Lower leg skin (tissue), 3 donors: ENCODE measurements around the gene CALHM2.

Experiments
- POLR2A ChIP-seq, 2 donors: fragments of 450-650 bp; IDR thresholded peaks; one replicate each; pipeline ENCODE4 v1.6.1; 2016 to 2017; ENCODE audit warnings: antibody characterized with exemption in 2 of 2, mild to moderate bottlenecking in 1 of 2, moderate library complexity in 1 of 2
- TF ChIP-seq, protein P1 (sequence below), 3 donors: fragments of 450-650 bp; IDR thresholded peaks; one replicate each; pipeline ENCODE4 v1.5.1; 2016; ENCODE audit warnings: antibody characterized with exemption in 3 of 3, mild to moderate bottlenecking in 3 of 3, moderate library complexity in 2 of 3

GRCh38 chr10:103457896-103458583 is 5.9 kb upstream of the CALHM2 start:
- TF ChIP-seq, protein P1, sequence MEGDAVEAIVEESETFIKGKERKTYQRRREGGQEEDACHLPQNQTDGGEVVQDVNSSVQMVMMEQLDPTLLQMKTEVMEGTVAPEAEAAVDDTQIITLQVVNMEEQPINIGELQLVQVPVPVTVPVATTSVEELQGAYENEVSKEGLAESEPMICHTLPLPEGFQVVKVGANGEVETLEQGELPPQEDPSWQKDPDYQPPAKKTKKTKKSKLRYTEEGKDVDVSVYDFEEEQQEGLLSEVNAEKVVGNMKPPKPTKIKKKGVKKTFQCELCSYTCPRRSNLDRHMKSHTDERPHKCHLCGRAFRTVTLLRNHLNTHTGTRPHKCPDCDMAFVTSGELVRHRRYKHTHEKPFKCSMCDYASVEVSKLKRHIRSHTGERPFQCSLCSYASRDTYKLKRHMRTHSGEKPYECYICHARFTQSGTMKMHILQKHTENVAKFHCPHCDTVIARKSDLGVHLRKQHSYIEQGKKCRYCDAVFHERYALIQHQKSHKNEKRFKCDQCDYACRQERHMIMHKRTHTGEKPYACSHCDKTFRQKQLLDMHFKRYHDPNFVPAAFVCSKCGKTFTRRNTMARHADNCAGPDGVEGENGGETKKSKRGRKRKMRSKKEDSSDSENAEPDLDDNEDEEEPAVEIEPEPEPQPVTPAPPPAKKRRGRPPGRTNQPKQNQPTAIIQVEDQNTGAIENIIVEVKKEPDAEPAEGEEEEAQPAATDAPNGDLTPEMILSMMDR (IDR thresholded peaks at IDR 0.05): no peak
- TF ChIP-seq POLR2A (IDR thresholded peaks at IDR 0.05): no peak
